SK-N-SH (cell line): Measurements from ENCODE around the gene CLCN2. TPM values are rescaled to one million over a fixed set of nuclear protein-coding genes. Genes with fewer than 3 reads are reported as not detected.

Experiments
- CTCF ChIA-PET: fragments of 300-600, 350-600 bp; formaldehyde crosslinking; extraction: SDS; loops from one replicate; lab custom pipeline; 2021; lab: Yijun Ruan, JAX
- POLR2A ChIA-PET: fragments of 350-600 bp; sonication (Branson Sonifier 250); formaldehyde crosslinking; extraction: SDS; loops from one replicate; lab custom pipeline; 2020; ENCODE audit warnings: antibody characterized with exemption, inconsistent platforms; lab: Yijun Ruan, JAX
- DNase-seq: peaks from one replicate; pipeline ENCODE4 v3.0.0; 2012
- H2AFZ ChIP-seq: fragments of 200-600 bp; sonication (generic); 2 replicates; pipeline ENCODE4 v1.8.1; 2016; ENCODE audit warnings: antibody characterized with exemption, mild to moderate bottlenecking, low read depth
- H3F3A ChIP-seq: fragments of 200-600 bp; sonication (generic); replicated peaks from 2 replicates; pipeline ENCODE3; 2016; ENCODE audit warnings: antibody characterized with exemption, mild to moderate bottlenecking; ENCODE audit not compliant: insufficient read depth
- H3K27ac ChIP-seq, 2 experiments: fragments of 200-500 bp in 1 of 2; fragments of 200-600 bp in 1 of 2; sonication (Bioruptor generic) in 1 of 2; sonication (generic), shearing (Covaris generic) in 1 of 2; 2 replicates each; pipeline versions ENCODE4 v1.5.1 to v1.6.1; 2014 to 2016; ENCODE audit warnings: low read depth in 2 of 2, inconsistent platforms in 1 of 2, low read length in 1 of 2, mild to moderate bottlenecking in 1 of 2, mixed read lengths in 1 of 2
- H3K27me3 ChIP-seq: fragments of 200-600 bp; sonication (generic), shearing (Covaris generic); 2 replicates; pipeline ENCODE4 v1.6.1; 2016; ENCODE audit warnings: mixed run types; ENCODE audit not compliant: insufficient read depth
- H3K36me3 ChIP-seq, 2 experiments: fragments of 200-500 bp in 1 of 2; fragments of 200-600 bp in 1 of 2; sonication (Bioruptor generic) in 1 of 2; sonication (generic) in 1 of 2; replicated peaks in 1 of 2; 2 replicates each; pipeline versions ENCODE3 to v1.5.1; 2014 to 2016; ENCODE audit warnings: low read length in 1 of 2, mild to moderate bottlenecking in 1 of 2; ENCODE audit not compliant: insufficient read depth in 2 of 2, control insufficient read depth in 1 of 2
- H3K4me1 ChIP-seq, 2 experiments: fragments of 200-500 bp in 1 of 2; fragments of 200-600 bp in 1 of 2; sonication (Bioruptor generic) in 1 of 2; sonication (generic), shearing (Covaris generic) in 1 of 2; 2 replicates each; pipeline versions ENCODE4 v1.5.1 to v1.6.1; 2014 to 2016; ENCODE audit warnings: low read depth in 1 of 2, low read length in 1 of 2, mixed run types in 1 of 2; ENCODE audit not compliant: insufficient read depth in 2 of 2, control insufficient read depth in 1 of 2
- H3K4me2 ChIP-seq: fragments of 200-600 bp; sonication (generic), shearing (Covaris generic); 2 replicates; pipeline ENCODE4 v1.6.1; 2017; ENCODE audit warnings: mixed run types
- H3K4me3 ChIP-seq, 2 experiments: fragments of 200-500 bp in 1 of 2; fragments of 200-600 bp in 1 of 2; sonication (Bioruptor generic) in 1 of 2; sonication (generic), shearing (Covaris generic) in 1 of 2; 2 replicates each; pipeline versions ENCODE4 v1.5.1 to v1.8.1; 2014 to 2016; ENCODE audit warnings: low read depth in 2 of 2, inconsistent platforms in 1 of 2, low read length in 1 of 2, mild to moderate bottlenecking in 1 of 2, mixed read lengths in 1 of 2, moderate library complexity in 1 of 2
- H3K79me2 ChIP-seq: fragments of 200-600 bp; sonication (generic); 2 replicates; pipeline ENCODE4 v1.8.1; 2017; ENCODE audit warnings: mild to moderate bottlenecking; ENCODE audit not compliant: insufficient read depth
- H3K9ac ChIP-seq: fragments of 200-600 bp; sonication (generic); 2 replicates; pipeline ENCODE4 v1.6.1; 2017; ENCODE audit warnings: mixed run types
- H3K9me2 ChIP-seq: fragments of 200-600 bp; sonication (generic); 2 replicates; pipeline ENCODE4 v1.6.1; 2017; ENCODE audit warnings: mixed run types
- H3K9me3 ChIP-seq: fragments of 200-600 bp; sonication (generic); 2 replicates; pipeline ENCODE4 v1.6.1; 2017; ENCODE audit warnings: mixed run types, mild to moderate bottlenecking, moderate library complexity
- H4K20me1 ChIP-seq: fragments of 200-600 bp; sonication (generic); 2 replicates; pipeline ENCODE4 v1.6.1; 2017; ENCODE audit warnings: mild to moderate bottlenecking, mixed run types; ENCODE audit not compliant: insufficient read depth
- CTCF ChIP-seq: fragments of 200-600 bp; sonication (generic); IDR thresholded peaks from 2 replicates; pipeline ENCODE4 v1.6.1; 2017; ENCODE audit warnings: antibody characterized with exemption, mild to moderate bottlenecking, moderate library complexity
- EP300 ChIP-seq, 2 experiments: IDR thresholded peaks; 2 replicates each; pipeline versions ENCODE4 v1.4.0 to v1.6.1; 2012; ENCODE audit warnings: borderline replicate concordance in 1 of 2, low read depth in 1 of 2, low read length in 1 of 2
- EZH2phosphoT487 ChIP-seq: fragments of 200-600 bp; sonication (generic); IDR thresholded peaks from 2 replicates; pipeline ENCODE4 v1.6.1; 2017; ENCODE audit warnings: low read depth, mixed run types, mild to moderate bottlenecking, antibody characterized with exemption, moderate library complexity, borderline replicate concordance
- FOXJ3 ChIP-seq: sonication (generic); formaldehyde crosslinking; IDR thresholded peaks from 2 replicates; pipeline ENCODE4 v1.5.1; 2020; ENCODE audit warnings: mild to moderate bottlenecking, missing genetic modification reagents
- FOXM1 ChIP-seq: IDR thresholded peaks from 2 replicates; pipeline ENCODE4 v1.4.0; 2012; ENCODE audit warnings: low read depth, mild to moderate bottlenecking
- GATA2 ChIP-seq: sonication (generic); formaldehyde crosslinking; IDR thresholded peaks from 2 replicates; pipeline ENCODE4 v1.5.0; 2020; ENCODE audit warnings: mild to moderate bottlenecking, missing genetic modification reagents
- MEF2A ChIP-seq: IDR thresholded peaks from 2 replicates; pipeline ENCODE4 v1.4.0; 2012; ENCODE audit warnings: low read depth, borderline replicate concordance
- MXI1 ChIP-seq: IDR thresholded peaks from 2 replicates; pipeline ENCODE4 v1.6.1; 2012; ENCODE audit warnings: mild to moderate bottlenecking, low read depth, low read length, improper control_type of control experiment
- NRF1 ChIP-seq: IDR thresholded peaks from 2 replicates; pipeline ENCODE4 v1.6.1; 2012; ENCODE audit warnings: low read depth, mild to moderate bottlenecking, low read length
- RAD21 ChIP-seq: IDR thresholded peaks from 2 replicates; pipeline ENCODE4 v1.6.1; 2012; ENCODE audit warnings: mild to moderate bottlenecking, low read length
- RCOR1 ChIP-seq: fragments of 150-350 bp; IDR thresholded peaks from 2 replicates; pipeline ENCODE4 v1.6.1; 2017; ENCODE audit warnings: antibody characterized with exemption, low read length
- RFX5 ChIP-seq: IDR thresholded peaks from 2 replicates; pipeline ENCODE4 v1.6.1; 2012; ENCODE audit warnings: mild to moderate bottlenecking, improper control_type of control experiment, low read length
- SIN3A ChIP-seq: IDR thresholded peaks from 2 replicates; pipeline ENCODE4 v1.6.1; 2012; ENCODE audit warnings: low read depth, mild to moderate bottlenecking, low read length, moderate library complexity, borderline replicate concordance
- TAF1 ChIP-seq: IDR thresholded peaks from 2 replicates; pipeline ENCODE4 v1.6.1; 2012; ENCODE audit warnings: low read depth, mild to moderate bottlenecking, low read length, moderate library complexity, borderline replicate concordance
- TCF12 ChIP-seq: IDR thresholded peaks from 2 replicates; pipeline ENCODE4 v1.4.0; 2012
- TEAD4 ChIP-seq: IDR thresholded peaks from 2 replicates; pipeline ENCODE4 v1.4.0; 2012; ENCODE audit warnings: mild to moderate bottlenecking, borderline replicate concordance; ENCODE audit not compliant: insufficient read depth
- USF1 ChIP-seq: IDR thresholded peaks from 2 replicates; pipeline ENCODE4 v1.4.0; 2012; ENCODE audit warnings: low read depth, borderline replicate concordance
- WGBS: methylation state at CpG from one replicate; pipeline ENCODE4 v1.1.6; 2017; ENCODE audit warnings: low lambda C conversion rate; 5-methylcytosine and 5-hydroxymethylcytosine counted together
- polyA plus RNA-seq, 3 experiments: library from polyadenylated mRNA; depleted of rRNA; stranded (reverse); fragments of >200 nt; gene quantifications; 2 replicates each; pipeline ENCODE4 v1.2.3, GENCODE V29; 2012
- TF ChIP-seq, protein P1 (sequence below): fragments of 150-350 bp; IDR thresholded peaks from 2 replicates; pipeline ENCODE4 v1.6.1; 2016; ENCODE audit warnings: mild to moderate bottlenecking, low read depth, low read length

Gene CLCN2
- polyA plus RNA-seq, 1 of the 3 experiments (the other 2 are of a cell fraction), result 9.1 TPM

- Histone ChIP-seq H3K4me2 (no peak overlapping the region), H2AFZ (no peak overlapping the region), H3K4me3 (no peak overlapping the region), H3K4me1 (peaks cover 0 to 6% of the 10 kb centered on the region in 2 experiments; a peak in 2 of 4 replicates), H3K36me3 (peaks cover 3 to 44% of the 10 kb centered on the region in 2 experiments), H3K9ac (no peak overlapping the region), H3F3A (peaks cover 4% of the 10 kb centered on the region), H4K20me1 (0 out of 2 replicates have a peak, but pooled peaks cover 2% of the 10 kb centered on the region), H3K9me2 (no peaks in the 10 kb centered on the region), H3K27me3 (no peaks in the 10 kb centered on the region), H3K27ac (no peak overlapping the region), H3K9me3 (no peaks in the 10 kb centered on the region), H3K79me2 (peaks cover 5% of the 10 kb centered on the region; the same call in 1 of the 2 replicates)
- ChIA-PET CTCF (interaction anchor here (1.3 to 5.3 kb wide), 3 partner anchors 8 to 25 kb away, joined by 3 to 42 read pairs (median 15); no protein-coding TSS in a partner anchor), POLR2A (interaction anchor here (0.6 to 3.0 kb wide), 3 partner anchors 8 to 15 kb away, joined by 3 to 12 read pairs (median 11); partner anchors contain the start of genes CLCN2 and POLR2H)
- TF ChIP-seq TCF12, result no peak
- no peak for TF ChIP-seq EP300 (IDR thresholded peaks at IDR 0.05; ENCODE audit: borderline replicate concordance in 1 of 2, low read depth in 1 of 2, low read length in 1 of 2)
- TF ChIP-seq RAD21, result no peak
- TF ChIP-seq EZH2phosphoT487, result no peak
- no peak for TF ChIP-seq TEAD4
- no peak for TF ChIP-seq FOXJ3 (CRISPR knock-in tag)
- TF ChIP-seq, protein P1, sequence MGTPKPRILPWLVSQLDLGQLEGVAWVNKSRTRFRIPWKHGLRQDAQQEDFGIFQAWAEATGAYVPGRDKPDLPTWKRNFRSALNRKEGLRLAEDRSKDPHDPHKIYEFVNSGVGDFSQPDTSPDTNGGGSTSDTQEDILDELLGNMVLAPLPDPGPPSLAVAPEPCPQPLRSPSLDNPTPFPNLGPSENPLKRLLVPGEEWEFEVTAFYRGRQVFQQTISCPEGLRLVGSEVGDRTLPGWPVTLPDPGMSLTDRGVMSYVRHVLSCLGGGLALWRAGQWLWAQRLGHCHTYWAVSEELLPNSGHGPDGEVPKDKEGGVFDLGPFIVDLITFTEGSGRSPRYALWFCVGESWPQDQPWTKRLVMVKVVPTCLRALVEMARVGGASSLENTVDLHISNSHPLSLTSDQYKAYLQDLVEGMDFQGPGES, result no peak
- no peak for TF ChIP-seq RFX5
- TF ChIP-seq SIN3A, result no peak
- no peak for DNase-seq
- WGBS, result 94% methylated on average over 8 of the region's 20 CpGs
These were observed 14.8 kb downstream of the CLCN2 start for GRCh38 chr3:184346480-184347190.

DNA sequence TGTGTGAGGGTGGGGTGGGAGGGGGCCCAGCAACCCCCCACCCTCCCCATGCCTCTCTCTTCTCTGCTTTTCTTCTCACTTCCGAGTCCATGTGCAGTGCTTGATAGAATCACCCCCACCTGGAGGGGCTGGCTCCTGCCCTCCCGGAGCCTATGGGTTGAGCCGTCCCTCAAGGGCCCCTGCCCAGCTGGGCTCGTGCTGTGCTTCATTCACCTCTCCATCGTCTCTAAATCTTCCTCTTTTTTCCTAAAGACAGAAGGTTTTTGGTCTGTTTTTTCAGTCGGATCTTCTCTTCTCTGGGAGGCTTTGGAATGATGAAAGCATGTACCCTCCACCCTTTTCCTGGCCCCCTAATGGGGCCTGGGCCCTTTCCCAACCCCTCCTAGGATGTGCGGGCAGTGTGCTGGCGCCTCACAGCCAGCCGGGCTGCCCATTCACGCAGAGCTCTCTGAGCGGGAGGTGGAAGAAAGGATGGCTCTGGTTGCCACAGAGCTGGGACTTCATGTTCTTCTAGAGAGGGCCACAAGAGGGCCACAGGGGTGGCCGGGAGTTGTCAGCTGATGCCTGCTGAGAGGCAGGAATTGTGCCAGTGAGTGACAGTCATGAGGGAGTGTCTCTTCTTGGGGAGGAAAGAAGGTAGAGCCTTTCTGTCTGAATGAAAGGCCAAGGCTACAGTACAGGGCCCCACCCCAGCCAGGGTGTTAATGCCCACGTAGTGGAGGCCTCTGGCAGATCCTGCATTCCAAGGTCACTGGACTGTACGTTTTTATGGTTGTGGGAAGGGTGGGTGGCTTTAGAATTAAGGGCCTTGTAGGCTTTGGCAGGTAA is 15.9 kb downstream of the CLCN2 start:
- Histone ChIP-seq H3K4me1 (peaks cover 0 to under 1% of the 10 kb centered on the region in 2 experiments; a peak in 2 of 4 replicates), H2AFZ (no peak overlapping the region), H3K9me2 (no peaks in the 10 kb centered on the region), H4K20me1 (0 out of 2 replicates have a peak, but pooled peaks cover 5% of the 10 kb centered on the region), H3K4me3 (no peak overlapping the region), H3K27ac (no peak overlapping the region), H3K79me2 (peaks cover 16% of the 10 kb centered on the region; the same call in 1 of the 2 replicates), H3K9me3 (no peaks in the 10 kb centered on the region), H3K36me3 (peaks cover 3 to 37% of the 10 kb centered on the region in 2 experiments), H3F3A (peaks cover 4% of the 10 kb centered on the region), H3K27me3 (no peaks in the 10 kb centered on the region), H3K4me2 (no peak overlapping the region), H3K9ac (no peak overlapping the region)
- peak; percentile 73 for DNase-seq
- POLR2A ChIA-PET, result interaction anchor here (0.9 to 3.0 kb wide), 3 partner anchors 8 to 16 kb away, joined by 4 to 11 read pairs (median 4); partner anchors contain the start of genes CLCN2, FAM131A and POLR2H
- WGBS, result 77% methylated on average over 9 of the region's 14 CpGs
- CTCF ChIA-PET, result interaction anchor here (1.0 to 5.3 kb wide), 6 partner anchors 8 to 96 kb away, joined by 3 to 42 read pairs (median 3); partner anchors contain the start of genes EEF1AKMT4 and FAM131A
- TF ChIP-seq TAF1, result no peak
- TF ChIP-seq MEF2A, result no peak
- no peak for TF ChIP-seq SIN3A
- TF ChIP-seq USF1, result peak; percentile 40; the same call in 1 of the 2 replicates
- TF ChIP-seq GATA2 (CRISPR knock-in tag), result no peak
- TF ChIP-seq NRF1, result no peak
- no peak for TF ChIP-seq FOXM1
- TF ChIP-seq RFX5, result no peak
- TF ChIP-seq FOXJ3 (CRISPR knock-in tag), result no peak
- TF ChIP-seq TCF12, result no peak
- TF ChIP-seq EP300 (IDR thresholded peaks at IDR 0.05; ENCODE audit: borderline replicate concordance in 1 of 2, low read depth in 1 of 2, low read length in 1 of 2), result no peak
- TF ChIP-seq MXI1, result 0 out of 2 replicates have a peak, but pooled peaks have one; percentile 26
- no peak for TF ChIP-seq RCOR1
- TF ChIP-seq CTCF, result peak; percentile 54
- no peak for TF ChIP-seq EZH2phosphoT487
